Stimulated activated CD8-positive, alpha-beta memory T cell treated with anti-CD3 and anti-CD28 coated beads, Interleukin-4, amount 100 ng/mL, for 1 hour (primary cell): ENCODE measurements around the gene TDRD7.

Experiments
- DNase-seq, 2 donors: peaks; one replicate each; pipeline ENCODE4 v3.0.0-alpha.2; 2020; ENCODE audit warnings: low read depth in 2 of 2, low spot score in 1 of 2

TDRD7 gene

DNA sequence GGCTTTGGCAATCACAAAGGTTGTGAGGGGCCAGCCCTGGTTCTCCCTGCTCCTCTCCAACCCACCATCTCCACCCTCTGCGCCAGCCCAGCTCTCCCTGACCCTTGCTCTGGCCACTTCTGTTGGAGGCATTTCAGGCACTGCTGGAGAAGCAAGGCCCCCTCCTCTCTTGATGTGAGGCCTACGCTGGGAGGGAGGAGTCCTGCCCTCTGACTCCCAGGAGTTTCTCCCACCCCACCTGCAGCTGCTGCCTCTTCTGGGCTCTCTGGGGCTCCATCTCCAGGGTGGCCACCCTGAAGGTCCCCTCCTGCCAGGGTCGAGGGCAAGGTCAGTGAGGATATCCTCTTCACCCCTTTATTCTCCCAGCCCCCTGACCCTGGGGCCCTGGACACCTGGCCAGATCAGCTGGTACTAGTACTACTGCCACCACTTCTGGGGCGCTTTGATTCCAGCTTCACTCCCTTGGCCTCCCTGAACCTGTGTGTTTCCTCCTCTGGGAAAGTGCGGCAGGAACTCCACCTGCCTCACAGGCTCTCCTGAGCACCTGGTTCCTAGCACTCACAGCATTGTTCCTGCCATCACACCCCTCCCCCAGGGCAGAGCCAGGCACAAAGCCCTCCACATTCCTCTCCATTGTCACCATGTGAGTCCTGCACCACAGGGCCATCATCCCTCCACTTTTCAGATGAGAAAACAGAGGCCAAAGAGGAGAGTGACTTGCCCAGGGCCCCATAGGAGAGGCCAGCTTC, 23.8 kb upstream of the TDRD7 start:
- no peak for DNase-seq

DNA sequence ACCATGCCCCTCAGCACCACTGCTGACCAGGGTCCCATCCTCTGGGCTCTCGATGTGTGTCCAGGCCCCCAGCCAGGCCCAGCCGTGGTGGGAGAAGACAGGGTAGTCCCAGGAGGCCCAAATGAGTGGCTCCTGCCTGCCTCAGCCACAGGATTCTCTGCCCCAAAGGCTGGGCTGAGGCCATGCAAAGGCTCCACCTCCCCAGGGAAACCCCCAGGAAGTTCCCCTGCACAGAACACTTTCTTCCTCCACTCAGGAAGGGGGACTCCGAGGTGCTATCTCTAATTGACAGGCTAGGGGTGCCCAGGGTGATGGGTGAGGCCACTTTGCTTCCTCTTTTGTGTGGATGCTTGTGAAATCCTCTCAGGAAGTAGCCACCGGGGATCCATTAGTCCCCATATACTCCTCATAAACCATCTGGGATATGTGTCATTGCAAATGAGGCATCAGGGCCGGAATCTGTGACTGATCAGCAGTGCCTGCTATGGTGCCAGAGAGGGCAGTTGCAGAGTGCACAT, 23.1 kb upstream of the TDRD7 start:
- DNase-seq = no peak

DNA sequence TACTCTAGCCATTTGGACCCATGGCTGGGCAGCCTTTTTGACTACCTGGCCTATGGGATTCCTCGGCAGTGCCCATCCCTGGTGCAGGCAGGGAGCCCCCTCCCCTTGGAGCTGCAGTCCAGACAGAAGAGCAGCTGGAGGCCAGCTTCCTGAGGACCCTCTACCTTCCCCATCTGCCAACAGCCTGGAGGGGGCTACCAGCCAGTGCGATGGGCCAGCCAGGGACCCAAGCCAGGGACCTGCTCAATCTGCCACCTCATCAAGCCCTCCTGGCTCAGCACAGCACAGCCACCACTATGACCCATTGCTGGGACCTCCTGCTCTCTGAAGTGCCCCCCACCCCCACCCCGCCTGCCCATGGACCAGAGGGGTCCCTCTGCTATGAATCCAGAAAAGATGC, 22.6 kb upstream of the TDRD7 start:
- DNase-seq = no peak

- DNase-seq = no peak
These were observed 21.0 kb upstream of the TDRD7 start for GRCh38 chr9:97390791-97391406.

DNA sequence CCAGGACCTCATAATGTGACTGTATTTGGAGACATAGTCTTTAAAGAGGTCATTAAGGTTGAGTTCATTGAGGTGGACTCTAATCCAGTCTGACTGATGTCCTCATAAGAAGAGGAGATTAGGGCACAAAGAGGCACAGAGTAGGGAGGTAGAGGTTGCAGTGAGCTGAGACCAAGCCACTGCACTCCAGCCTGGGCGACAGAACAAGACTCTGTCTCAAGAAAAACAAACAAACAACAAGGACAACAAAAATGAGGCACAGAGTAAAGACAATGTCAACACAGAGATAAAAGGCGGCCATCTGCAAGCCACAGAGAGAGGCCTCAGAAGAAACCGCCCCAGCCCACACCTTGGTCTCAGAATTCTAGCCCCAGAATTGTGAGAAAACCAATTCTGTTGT, 17.0 kb upstream of the TDRD7 start:
- no peak for DNase-seq

GRCh38 chr9:97395745-97396144, 16.2 kb upstream of the TDRD7 start:
- no peak for DNase-seq

GRCh38 chr9:97396256-97396655, 15.6 kb upstream of the TDRD7 start:
- no peak for DNase-seq

DNA sequence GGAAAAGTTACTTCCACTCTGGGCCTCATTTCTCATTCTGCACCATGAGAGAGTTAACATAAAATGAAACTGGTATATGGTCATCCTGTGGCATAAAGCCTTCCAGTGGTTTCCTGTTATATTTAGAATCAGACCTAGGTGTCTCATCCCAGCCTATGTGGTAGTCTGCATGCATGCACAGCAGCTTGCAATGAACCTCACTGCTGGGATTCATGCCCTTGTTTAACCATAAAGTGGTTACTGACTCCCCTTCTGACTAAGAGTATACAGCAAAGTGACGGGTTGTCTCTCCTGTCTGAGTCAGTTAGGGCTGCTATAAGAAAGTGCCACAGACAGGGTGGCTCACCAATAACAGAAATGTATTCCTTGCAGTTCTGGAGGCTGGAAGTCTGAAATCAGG, 14.7 kb upstream of the TDRD7 start:
- no peak for DNase-seq

DNA sequence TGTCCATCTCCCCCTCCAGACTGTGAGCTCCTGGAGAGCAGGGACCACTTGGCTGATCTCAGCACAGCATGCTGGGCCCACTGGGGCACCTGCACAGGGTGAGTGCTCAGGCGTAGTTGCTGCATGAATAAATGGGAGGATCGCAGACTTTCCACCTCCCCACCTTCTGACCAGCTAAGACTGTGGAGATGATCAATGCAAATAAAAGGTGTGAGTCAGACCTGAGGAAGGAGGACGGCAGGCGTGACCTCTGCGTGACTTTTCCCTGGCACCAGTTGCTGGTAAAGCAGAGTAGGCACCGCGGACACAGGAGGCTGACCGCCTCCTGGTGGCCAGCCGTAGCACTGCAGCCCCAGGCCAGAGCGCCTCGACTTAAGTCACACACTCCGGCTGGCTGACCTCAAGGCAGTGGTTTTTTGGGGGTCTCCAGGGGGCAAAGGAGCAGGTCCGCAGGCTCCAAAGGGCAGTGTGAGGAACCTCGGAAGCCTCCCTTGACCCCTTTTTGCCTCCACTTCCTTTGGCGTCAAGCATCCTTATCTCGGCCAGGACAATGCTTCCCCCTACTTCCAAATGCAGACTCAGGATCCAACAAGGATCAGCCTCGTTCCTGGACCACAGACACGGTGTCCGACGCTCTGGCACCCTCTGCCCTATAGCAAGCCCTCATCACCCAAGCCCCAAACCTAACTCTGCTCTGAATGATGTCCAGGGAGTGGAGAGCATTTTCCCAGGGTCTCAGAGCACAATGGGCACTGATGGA, 12.7 kb upstream of the TDRD7 start:
- peak; percentile 36 to 46 for DNase-seq

- DNase-seq = no peak
These were observed 8.1 kb upstream of the TDRD7 start for GRCh38 chr9:97403746-97404316.

DNA sequence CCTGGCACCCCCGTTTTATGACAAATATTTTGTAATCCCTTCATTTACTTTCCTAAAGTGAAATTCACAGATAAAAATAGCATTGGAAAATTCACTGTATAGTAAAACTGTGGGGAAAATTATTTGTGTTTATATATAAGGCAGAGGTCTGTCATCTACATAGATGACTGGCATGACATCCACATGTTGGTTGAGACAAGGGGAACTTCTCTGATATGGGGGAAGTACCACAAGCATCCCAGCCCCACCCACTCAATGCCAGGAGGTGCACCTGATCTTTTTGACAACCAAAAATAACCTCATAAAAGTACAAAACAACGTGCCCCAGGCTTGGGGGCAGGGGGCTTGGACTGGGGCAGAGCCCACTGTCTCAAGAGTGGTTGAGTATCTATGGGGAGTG, 6.3 kb upstream of the TDRD7 start:
- DNase-seq = no peak

DNA sequence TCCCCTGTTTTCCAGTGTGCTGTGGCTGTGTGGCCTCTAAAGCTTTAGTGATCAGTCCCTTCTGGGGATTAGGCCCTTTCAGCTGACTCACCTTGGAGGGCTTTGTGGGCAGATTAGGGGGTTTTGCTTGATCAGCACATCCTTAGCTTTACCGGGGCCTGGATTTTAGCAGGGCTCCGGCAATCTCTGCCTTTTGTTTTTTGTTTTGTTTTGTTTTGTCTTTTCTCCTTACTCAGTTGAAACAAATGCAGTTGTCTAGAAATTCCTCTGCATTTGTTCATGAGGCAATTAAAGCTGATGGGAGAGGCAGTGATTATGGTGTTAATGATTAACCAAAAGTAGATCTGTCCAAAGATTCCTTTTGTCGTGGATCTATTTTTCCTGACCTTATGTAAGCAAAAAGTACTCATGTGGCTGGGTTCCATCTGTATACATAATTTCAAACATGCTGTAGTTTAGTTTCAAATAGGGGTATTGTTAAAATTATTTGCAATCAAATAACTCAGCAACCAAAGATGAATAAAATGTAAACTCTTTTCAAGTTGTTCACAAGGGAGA, 5.2 kb upstream of the TDRD7 start:
- DNase-seq = no peak

DNA sequence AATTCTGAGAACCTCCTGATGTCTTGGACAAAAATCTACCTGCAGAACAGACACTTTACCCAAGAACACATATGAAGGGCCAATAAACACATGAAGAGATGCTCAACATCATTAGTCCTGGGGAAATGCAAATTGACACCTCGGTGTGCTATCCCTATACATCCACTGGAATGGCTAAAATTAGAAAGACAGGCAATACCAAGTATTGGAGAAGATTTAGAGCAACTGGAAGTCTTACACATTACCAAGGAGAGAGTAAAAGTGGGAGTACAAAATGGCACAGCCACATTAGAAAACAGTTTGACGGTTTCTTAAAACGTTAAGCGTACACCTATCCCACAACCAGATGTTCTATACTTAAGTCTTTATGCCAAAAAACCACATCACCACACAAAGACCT, 3.3 kb upstream of the TDRD7 start:
- DNase-seq = no peak

DNA sequence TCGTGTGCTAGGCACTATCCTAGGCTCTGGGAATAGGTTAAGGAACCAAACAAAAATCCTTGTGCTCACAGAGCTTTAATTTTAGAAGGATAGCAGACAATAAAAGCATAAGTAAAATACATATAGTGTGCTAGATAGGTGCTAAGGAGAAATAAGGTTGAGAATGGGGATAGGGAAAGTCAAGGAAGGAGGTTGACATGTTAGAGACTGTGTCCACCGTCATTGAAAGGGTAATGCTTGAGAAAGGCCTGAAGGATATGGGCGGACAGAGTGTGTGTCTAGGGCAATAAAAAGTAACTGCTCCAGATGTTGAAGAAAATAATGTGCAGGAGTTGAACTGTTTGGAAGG, 482 bp upstream of the TDRD7 start:
- no peak for DNase-seq

GRCh38 chr9:97412626-97413385, 910 bp downstream of the TDRD7 start:
- no peak for DNase-seq

DNA sequence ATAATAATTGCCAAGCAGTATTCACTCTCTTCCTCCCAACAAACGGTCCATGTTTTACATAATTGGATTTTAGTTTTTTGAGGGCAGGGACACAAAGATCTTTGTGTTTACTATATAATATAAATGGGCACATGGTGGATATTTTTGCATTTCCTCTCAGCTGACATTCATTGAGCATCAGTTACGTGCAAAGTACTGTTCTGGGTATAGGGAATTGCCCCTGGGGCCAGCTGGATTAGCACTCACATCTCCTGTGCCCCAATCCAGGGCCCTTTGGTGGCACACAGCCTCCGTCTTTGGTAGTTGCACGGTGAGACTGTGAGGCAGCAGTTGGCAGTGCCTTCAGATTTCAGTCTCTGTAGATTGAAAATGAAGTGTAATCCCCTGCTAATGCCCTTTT, 1.6 kb downstream of the TDRD7 start:
- DNase-seq = no peak

DNA sequence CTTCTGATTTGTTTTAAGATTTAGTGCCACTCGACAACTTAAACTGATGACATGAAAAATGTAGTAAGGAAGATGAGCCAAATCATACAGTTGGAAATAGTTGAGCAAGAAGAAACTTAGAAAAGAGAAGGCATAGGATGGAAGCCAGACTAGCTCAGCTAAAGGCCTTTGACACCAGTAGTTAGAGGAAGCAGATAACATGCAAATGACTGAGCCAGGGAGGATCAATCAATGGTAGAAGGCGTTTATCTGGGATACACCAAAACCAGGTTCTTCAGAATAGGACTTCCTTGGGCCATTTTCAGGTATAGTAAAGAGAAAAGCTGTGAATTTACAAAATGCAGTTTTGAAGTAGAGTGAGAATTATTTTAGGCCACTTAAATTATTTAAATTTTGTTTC, 3.2 kb downstream of the TDRD7 start:
- no peak for DNase-seq

GRCh38 chr9:97418880-97419279, 7.0 kb downstream of the TDRD7 start:
- no peak for DNase-seq

DNA sequence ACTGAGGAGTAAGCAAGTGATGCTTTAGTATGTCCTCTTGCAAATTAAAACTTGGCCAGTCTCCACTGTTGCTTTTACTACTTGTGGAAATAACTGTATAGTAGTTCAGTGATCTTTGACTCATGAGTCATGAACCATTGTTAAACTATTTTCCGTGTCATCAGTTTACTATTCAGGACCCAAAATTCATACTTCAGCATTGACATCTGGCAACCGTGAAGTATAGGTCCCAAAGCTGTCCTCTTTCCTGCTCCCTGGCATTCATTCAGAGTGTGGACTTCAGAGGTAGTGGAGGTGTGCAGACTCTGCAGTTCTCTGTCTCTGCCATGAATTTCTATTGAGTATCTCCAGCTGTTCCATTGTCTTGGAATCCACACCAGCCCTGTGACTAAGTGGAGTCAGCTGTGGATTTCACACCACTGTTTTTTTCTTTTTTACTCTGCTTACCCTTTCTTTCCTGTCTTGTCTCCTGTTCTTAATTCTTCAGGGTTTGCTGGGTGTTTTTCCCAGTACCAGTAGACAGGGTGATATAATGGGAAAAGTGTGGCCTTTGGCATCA, 7.5 kb downstream of the TDRD7 start:
- no peak for DNase-seq

- DNase-seq = no peak
These were observed 13.6 kb downstream of the TDRD7 start for GRCh38 chr9:97425336-97425972.
